Activated CD4-positive, alpha-beta T cell treated with anti-CD3 and anti-CD28 coated beads, Interleukin-2, Interleukin-4, amounts not matched to agents 100 ng/mL and 50 ng/mL, durations not matched to agents 16 hours and 8 hours (primary cell): ENCODE results near the gene MB21D2.

ENCODE experiments used
- DNase-seq: peaks from one replicate; pipeline ENCODE4 v3.0.0-alpha.2; 2020; ENCODE audit warnings: low spot score

Gene MB21D2

GRCh38 chr3:192833177-192833890 lies 84.3 kb downstream of the MB21D2 start:
- no peak for DNase-seq

- DNase-seq = no peak
Measured at GRCh38 chr3:192831801-192832347, 85.8 kb downstream of the MB21D2 start.

DNA sequence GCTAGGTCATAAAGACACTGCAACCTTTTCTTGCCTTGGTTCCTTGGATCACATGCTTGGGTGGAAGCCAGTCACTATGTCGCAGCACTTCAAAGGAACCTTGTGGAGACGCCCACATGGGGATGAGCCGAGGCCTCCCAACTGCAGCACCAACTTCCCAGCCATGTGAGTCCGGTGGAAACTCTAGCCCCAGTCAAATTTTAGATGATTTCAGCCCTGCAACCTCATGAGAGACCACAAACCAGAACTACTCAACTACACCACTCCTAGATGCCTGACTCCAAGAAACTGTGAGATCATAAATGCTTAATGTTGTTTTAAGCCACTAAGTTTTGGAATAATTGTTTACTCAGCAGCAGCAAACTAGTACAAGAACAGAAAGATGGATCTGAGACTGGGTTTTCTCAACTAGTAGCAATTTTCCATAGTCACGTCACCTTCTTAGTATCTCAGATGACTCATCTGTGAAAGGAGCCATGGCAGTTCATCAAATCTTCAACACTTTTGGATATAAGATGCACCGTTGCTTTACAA lies 86.5 kb downstream of the MB21D2 start:
- DNase-seq = no peak

DNA sequence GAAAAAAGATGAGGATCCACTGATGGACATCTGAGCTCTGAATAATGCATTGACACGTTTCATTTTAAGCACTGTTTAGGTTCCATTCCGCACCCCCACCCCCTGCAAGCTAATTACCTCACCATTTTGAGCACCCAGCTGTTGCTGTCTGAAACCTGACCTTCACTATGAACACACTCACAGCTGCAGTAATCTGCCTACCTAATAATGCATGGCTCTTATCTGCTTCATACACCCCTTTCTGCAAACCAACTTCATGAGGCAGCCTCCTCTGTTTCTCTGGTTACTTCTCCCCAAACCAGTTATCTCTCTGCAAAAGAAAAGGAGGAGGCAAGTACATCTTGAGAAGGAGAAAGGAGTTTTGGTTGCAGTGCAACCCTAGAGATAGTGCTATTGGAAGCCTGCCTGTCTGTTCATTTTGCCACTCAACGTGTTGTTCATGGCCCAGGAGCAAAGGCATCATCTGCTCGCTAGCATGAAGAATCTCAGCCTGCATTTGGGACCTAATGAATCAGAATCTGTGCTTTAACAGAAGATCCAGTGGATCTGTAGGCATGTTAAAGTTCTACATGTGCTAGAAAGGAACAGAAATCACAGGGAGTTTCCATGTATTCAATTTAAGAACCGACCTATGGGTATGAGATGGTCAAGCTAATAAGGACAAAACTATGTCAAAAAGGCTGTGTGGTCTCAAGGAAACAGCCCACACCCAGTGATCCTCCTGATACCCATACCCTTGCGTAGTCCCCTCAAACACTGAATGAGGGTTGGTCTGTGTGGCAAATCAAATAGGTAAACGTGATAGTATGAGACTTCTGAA lies 87.2 kb downstream of the MB21D2 start:
- DNase-seq = no peak

GRCh38 chr3:192827863-192828594 lies 89.6 kb downstream of the MB21D2 start:
- DNase-seq = no peak

DNA sequence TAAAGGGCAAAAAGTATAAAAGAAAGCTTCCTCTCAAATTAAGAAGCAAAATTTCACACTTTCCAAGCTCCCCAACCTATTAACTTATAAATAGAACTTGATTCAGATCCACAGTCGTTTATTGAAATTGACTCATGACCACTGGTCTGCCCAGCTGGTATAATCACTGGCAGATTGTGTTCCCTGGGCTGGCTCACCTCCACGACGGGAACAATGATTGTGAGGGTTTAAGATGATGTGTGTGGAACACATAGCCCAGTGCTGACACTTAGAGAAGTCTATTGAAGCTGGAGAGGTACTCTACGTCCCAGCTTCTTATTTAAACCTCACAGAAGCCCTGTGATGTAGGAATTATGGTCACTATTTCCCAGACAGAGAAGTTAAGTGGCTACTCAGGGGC lies 90.4 kb downstream of the MB21D2 start:
- no peak for DNase-seq

- no peak for DNase-seq
Measured at GRCh38 chr3:192826214-192827006, 91.2 kb downstream of the MB21D2 start.

DNA sequence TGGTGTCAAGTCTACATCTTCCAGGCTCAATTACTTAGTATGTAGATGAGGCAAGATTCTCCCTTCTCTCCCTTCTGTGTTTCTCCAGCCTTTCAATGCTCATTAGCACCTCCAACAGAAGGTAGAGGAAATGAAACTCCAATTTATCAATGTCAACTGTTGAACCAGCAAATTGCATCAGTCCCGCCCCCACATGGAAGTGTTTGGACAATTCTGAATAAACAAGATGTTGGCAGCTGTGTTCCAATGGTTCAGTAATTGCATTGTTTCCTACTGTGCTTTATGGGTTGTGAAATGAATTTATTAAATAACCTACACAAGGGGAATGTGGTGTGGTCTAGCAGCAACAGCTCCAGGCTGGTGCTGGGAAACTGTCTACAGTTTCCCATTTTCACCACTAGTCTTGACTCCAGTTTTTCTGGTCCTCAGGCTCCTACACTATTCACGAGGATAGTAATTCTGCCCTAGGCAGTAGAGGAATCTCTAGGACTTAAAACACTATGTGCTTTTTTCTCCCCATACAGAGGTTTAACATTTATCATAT lies 91.9 kb downstream of the MB21D2 start:
- DNase-seq = no peak

GRCh38 chr3:192825216-192825615 lies 92.4 kb downstream of the MB21D2 start:
- DNase-seq = no peak

DNA sequence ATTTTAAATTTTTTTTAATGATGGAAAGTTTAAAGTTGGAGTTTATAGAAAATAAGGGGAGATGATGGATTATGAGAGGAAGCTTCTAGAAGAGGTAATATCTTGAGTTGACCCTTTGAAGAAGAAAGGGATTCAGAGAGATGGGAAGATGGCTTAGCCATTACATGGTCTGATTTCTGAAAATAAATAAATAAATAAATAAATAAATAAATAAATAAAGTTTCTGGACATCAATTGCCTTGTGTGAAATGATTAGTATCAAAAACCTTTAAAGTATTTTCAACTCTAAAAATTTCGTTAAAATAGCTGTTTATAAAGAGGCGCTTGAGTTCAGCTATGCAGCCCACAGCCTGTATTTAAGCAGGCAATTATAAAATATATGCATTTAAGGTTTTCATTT lies 93.3 kb downstream of the MB21D2 start:
- DNase-seq = no peak

- no peak for DNase-seq
Measured at GRCh38 chr3:192821161-192821560, 96.5 kb downstream of the MB21D2 start.

DNA sequence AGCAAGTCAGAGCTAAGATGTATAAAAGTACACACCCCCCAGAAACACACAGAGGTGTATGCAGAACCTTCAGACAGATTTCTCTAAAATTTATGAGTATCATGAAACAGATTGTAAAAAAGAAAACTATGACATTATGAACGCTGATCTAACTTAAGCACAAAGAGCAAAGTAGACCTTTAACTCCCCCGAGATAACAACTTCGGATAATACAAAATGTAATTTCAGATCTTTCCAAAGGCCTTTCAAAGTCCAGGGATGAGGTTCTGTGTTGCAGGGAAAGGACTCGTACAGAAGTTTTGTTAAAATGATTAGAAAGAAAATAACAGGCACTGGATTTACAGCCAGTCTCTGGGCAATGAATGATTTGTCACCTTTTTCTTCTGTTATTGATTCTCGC lies 97.5 kb downstream of the MB21D2 start:
- no peak for DNase-seq

DNA sequence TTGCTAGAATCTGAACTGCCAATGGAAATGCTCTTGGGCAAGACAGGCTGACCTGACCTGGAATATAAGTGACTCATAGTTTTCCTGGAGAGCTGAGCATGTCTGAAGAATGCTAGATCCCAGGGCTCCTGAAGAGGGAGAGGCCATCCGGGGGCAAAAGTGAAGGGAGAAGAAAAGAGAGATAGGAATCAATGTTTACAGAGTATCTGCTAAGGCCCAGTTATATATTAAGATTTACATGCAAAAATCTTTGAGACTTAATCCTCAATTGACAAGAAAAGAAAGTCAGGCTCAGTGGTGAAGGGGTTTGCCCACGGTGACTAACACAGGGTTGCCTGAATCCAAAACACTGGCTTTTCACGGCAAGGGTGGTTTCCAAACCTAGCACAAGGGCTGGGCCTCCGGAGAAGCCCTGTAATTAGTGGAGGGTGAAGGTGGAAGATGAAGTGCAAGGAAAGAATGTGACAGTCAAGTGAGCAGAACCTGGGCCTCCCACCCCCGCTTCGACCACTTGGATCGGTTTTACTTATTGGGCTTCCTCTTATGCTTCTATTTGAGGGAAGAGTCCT lies 98.6 kb downstream of the MB21D2 start:
- peak; percentile 71 for DNase-seq

DNA sequence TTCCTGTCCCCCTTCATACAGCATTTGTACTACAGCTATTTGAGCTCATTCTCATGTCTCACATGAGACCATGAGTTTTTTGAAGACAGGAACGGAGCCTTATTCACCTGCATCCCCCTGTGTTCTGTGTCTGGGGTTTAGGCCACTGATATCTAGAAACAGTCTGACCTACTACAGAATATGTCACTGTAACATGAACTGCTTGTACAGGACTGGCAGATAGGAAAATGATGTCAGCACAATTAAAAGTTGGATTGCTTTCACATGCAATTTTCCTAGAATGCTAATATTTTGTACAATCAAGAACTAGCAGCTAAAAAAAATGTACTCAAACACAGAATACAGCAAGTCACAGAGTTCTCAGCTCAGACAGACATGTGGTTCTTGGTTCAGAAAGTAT lies 99.5 kb downstream of the MB21D2 start:
- DNase-seq = peak; percentile 23

- DNase-seq = no peak
Measured at GRCh38 chr3:192817506-192817905, 100.2 kb downstream of the MB21D2 start.

DNA sequence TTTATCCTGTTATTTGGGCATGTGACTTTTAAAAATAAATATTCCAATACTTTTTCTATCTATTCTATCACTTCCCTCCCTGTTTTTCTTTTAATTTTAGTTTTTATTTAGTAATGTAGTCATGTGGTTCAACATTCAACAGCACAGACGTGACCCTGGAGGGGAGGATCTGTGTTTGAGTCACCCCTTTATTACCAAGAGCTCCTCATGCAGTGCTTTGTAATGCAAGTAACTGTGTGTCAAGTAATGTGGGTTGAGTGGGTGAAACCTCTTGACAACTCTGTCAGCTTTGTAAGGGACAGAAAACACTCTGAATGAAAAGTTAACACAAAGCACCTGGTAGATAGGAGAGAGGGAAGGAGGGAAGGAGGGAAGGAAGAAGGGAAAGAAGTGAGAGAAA lies 100.6 kb downstream of the MB21D2 start:
- peak; percentile 56 for DNase-seq

GRCh38 chr3:192816351-192816750 lies 101.3 kb downstream of the MB21D2 start:
- peak; percentile 49 for DNase-seq

DNA sequence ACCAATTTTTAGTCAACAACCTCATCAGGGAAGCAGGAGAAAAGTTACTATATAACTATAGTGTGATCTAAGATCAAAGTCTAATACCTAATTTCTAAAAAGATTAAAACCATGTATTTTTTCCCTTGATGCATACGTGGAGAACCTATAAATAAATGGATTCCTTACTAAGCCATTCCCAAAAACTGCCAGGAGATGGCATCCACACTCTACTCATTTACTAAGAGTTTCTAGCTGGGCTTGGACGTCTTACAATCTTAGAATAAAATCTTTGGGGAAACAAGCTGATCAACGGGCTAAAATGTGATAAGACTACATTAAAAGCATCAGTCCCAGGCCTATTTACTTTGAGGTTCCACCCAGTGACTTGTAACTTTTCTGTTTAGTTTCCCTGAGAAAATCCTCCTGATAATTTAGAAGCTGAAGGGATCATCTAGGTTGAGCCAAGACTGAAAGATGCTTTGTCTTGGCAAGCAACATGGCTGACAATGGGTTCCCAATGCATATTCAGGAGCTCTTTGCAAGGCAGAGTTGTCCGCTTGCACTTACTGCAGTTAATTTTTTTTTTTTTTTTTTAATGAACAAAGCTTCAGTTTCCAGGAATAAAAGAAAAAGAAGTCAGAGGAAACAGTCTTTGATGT lies 104.8 kb downstream of the MB21D2 start:
- peak; percentile 32 for DNase-seq

GRCh38 chr3:192805711-192806110 lies 111.9 kb downstream of the MB21D2 start:
- no peak for DNase-seq

- DNase-seq = no peak
Measured at GRCh38 chr3:192804502-192804901, 113.2 kb downstream of the MB21D2 start.
